NT2/D1 (cell line): Measurements from ENCODE around the gene RSU1.

Source experiments
- SUZ12 ChIP-seq: IDR thresholded peaks from 2 replicates; pipeline ENCODE4 v1.6.1; 2011; ENCODE audit not compliant: insufficient read length, insufficient read depth; ENCODE audit errors: extremely low read depth
- YY1 ChIP-seq: IDR thresholded peaks from 2 replicates; pipeline ENCODE4 v1.6.1; 2011; ENCODE audit not compliant: insufficient read length, insufficient read depth

- TF ChIP-seq YY1: no peak
- TF ChIP-seq SUZ12: no peak
Observed at GRCh38 chr10:16689227-16689626, 128.0 kb downstream of the RSU1 start.
